H1 (cell line): ENCODE measurements around the gene APOL3. TPM values are rescaled to one million over a fixed set of nuclear protein-coding genes. Genes with fewer than 3 reads are reported as not detected.

ENCODE experiments used
- CTBP2 ChIP-seq: IDR thresholded peaks from 2 replicates; pipeline ENCODE4 v1.7.0; 2011; ENCODE audit warnings: borderline replicate concordance, mild to moderate bottlenecking, moderate library complexity, mixed read lengths, low read length; ENCODE audit not compliant: insufficient read depth, insufficient read length
- KDM1A ChIP-seq: fragments of 200-600, 300-600 bp; sonication (generic); IDR thresholded peaks from 2 replicates; pipeline ENCODE4 v1.7.1; 2016; ENCODE audit warnings: mild to moderate bottlenecking, low read length, borderline replicate concordance
- KDM4A ChIP-seq: IDR thresholded peaks from one replicate; pipeline ENCODE4 v1.7.1; 2012; ENCODE audit warnings: low read depth, mild to moderate bottlenecking, moderate library complexity, low read length, inconsistent platforms; ENCODE audit not compliant: severe bottlenecking
- polyA plus RNA-seq, 7 experiments: library from polyadenylated mRNA; depleted of rRNA in 3 of 7; stranded (reverse) in 5 of 7; unstranded in 2 of 7; fragments of >200 nt in 5 of 7; fragments of 200-250 nt in 2 of 7; gene quantifications; 1 replicate in 5 of 7; 2 replicates in 1 of 7; 4 replicates in 1 of 7; pipeline versions ENCODE4 v1.2.1 to v1.2.3, GENCODE V29; 2011 to 2013; ENCODE audit warnings: missing spikeins in 2 of 7, mixed read lengths in 2 of 7
- total RNA-seq: library from RNA; stranded (reverse); fragmentation: NEBNext Ultra II Directional; extraction: Animal tissue kit (Norgen Biotek cat#: 25700); gene quantifications from 2 replicates; pipeline ENCODE4 v1.2.1, GENCODE V29; 2021

The APOL3 gene
- total and polyA plus RNA-seq, 2 of the 8 experiments (the other 6 are each of a cell fraction or from before 2014, with no cell fraction given) = 0.12 TPM; not detected in 1

DNA sequence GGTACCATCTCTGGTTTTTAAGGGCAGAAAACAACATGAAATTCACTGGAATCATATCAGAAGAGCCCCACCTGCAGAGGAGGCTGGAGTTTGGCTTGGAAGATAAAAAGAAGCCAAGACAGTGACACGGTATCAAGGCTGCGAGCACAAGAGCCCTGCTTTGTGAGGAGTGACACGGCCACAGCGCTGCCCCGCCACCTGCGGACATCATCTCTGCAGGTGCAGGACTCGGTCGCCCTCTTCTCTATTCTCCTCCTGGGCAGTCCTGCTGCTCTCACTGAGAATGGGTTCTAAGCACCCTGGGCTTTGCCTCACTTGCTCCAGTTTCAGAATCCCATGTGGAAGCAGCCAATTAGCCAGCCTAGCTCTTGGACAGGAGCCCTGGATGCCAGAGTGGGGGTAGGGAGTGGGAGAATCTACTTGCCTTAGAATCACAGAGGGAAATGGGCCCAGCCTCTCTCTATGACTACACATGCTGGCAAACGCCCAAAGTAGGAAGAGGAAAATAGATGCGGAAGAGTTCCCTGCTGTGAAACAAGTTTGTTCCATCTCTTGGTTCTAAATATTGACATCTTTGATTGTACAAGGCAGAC lies 24.0 kb upstream of the APOL3 start (continued):
- TF ChIP-seq CTBP2 (no peak), KDM1A (no peak), KDM4A (no peak)
